Natural killer cell treated with Interleukin-12 subunit alpha and Interleukin-12 subunit beta and Interleukin-15 and Interleukin-18, amount 100 ng/mL, for 72 hours (primary cell): ENCODE measurements around the gene ZNF20. TPM values are rescaled to one million over a fixed set of nuclear protein-coding genes. Genes with fewer than 3 reads are reported as not detected.

Experiments
- ATAC-seq, 2 donors: fragments of 150-1000 bp; cut with Tn5 transposase in 1 of 2; sonication (Bioruptor Pico), chemical (Tn5 transposase) in 1 of 2; 2 replicates each; pipeline ENCODE4 v1.10.0; 2021
- DNase-seq: peaks from one replicate; pipeline ENCODE4 v3.0.0; 2022; ENCODE audit warnings: low spot score
- H3K27ac Mint-ChIP-seq, 2 donors: 1 replicate in 1 of 2; 2 replicates in 1 of 2; pipeline ENCODE4 v1.8.0; 2022; ENCODE audit warnings: mixed read lengths in 2 of 2, mild to moderate bottlenecking in 1 of 2, moderate library complexity in 1 of 2
- H3K27me3 Mint-ChIP-seq, 2 donors: 1 replicate in 1 of 2; 2 replicates in 1 of 2; pipeline ENCODE4 v1.8.0; 2022; ENCODE audit warnings: mixed read lengths in 2 of 2
- H3K36me3 Mint-ChIP-seq: one replicate; pipeline ENCODE4 v1.8.0; 2022; ENCODE audit warnings: mixed read lengths
- H3K4me1 Mint-ChIP-seq, 2 donors: 1 replicate in 1 of 2; 2 replicates in 1 of 2; pipeline ENCODE4 v1.8.0; 2022; ENCODE audit warnings: low read depth in 2 of 2, mixed read lengths in 2 of 2, mild to moderate bottlenecking in 1 of 2
- H3K4me3 Mint-ChIP-seq: one replicate; pipeline ENCODE4 v1.8.0; 2022; ENCODE audit warnings: mixed read lengths
- H3K9me3 Mint-ChIP-seq: 2 replicates; pipeline ENCODE4 v1.8.0; 2022; ENCODE audit warnings: mixed read lengths
- total RNA-seq, 2 donors: library from RNA; stranded (reverse); gene quantifications; one replicate each; pipeline ENCODE4 v1.2.3, GENCODE V29; 2022

Gene ZNF20
- total RNA-seq = 1 to 10 TPM; 2.7 to 4.4 TPM

GRCh38 chr19:12139885-12140544 is at the start of gene ZNF20:
TSS of gene ZNF20 (minus strand) at chr19:12140350. CDS start at chr19:12140182, 168 bp downstream.
- DNase-seq (peak; percentile 93), ATAC-seq (peak; percentile 99)
- no peaks in the 10 kb centered on the region for H3K27me3 Mint-ChIP-seq
- peaks cover 7% of the 10 kb centered on the region for H3K36me3 Mint-ChIP-seq
- H3K4me1 Mint-ChIP-seq = peaks cover 25 to 27% of the 10 kb centered on the region in 2 donors
- peak within 1 kb of the TSS; percentile 6 to 70 for H3K27ac Mint-ChIP-seq
- H3K9me3 Mint-ChIP-seq = no peaks in the 10 kb centered on the region
- H3K4me3 Mint-ChIP-seq = peak within 1 kb of the TSS; percentile 84

GRCh38 chr19:12187625-12188024 is 47.5 kb upstream of the ZNF20 start:
- Mint-ChIP-seq H3K9me3 (peaks cover 20% of the 10 kb centered on the region), H3K27me3 (no peaks in the 10 kb centered on the region)
- ATAC-seq = no peak

GRCh38 chr19:12180377-12180776 is 40.2 kb upstream of the ZNF20 start:
- Mint-ChIP-seq H3K9me3 (peaks cover 3% of the 10 kb centered on the region), H3K27me3 (no peaks in the 10 kb centered on the region), H3K27ac (peak overlapping the region; percentile 2 to 9), H3K4me3 (peak overlapping the region; percentile 7), H3K36me3 (peaks cover 37% of the 10 kb centered on the region), H3K4me1 (peaks cover 27 to 41% of the 10 kb centered on the region in 2 donors)
- ATAC-seq (no peak), DNase-seq (no peak)

More at GRCh38 chr19:12187625-12188024, 47.5 kb upstream of the ZNF20 start:
- H3K27ac Mint-ChIP-seq = no peak overlapping the region
- H3K4me1 Mint-ChIP-seq = peaks cover 0 to 10% of the 10 kb centered on the region in 2 donors
- DNase-seq = no peak
- H3K4me3 Mint-ChIP-seq = no peak overlapping the region
- peaks cover 76% of the 10 kb centered on the region for H3K36me3 Mint-ChIP-seq

- Mint-ChIP-seq H3K4me1 (peaks cover 33 to 43% of the 10 kb centered on the region in 2 donors), H3K36me3 (peaks cover 27% of the 10 kb centered on the region), H3K27ac (peak overlapping the region in 1 of 2 donors; percentile 34), H3K9me3 (no peaks in the 10 kb centered on the region), H3K27me3 (no peaks in the 10 kb centered on the region), H3K4me3 (no peak overlapping the region)
- DNase-seq (no peak), ATAC-seq (no peak)
Measured at GRCh38 chr19:12166626-12167025, 26.5 kb upstream of the ZNF20 start.

GRCh38 chr19:12163826-12164225 is 23.7 kb upstream of the ZNF20 start:
- ATAC-seq = no peak

GRCh38 chr19:12162882-12163806 is 23.0 kb upstream of the ZNF20 start, which contains the start of gene ZNF136:
TSS of gene ZNF136 (plus strand) at chr19:12163096. CDS start at chr19:12163204, 108 bp downstream.
- peak; percentile 95 for DNase-seq
- ATAC-seq = peak; percentile 99
- Mint-ChIP-seq H3K4me1 (peaks cover 33 to 36% of the 10 kb centered on the region in 2 donors), H3K9me3 (no peaks in the 10 kb centered on the region), H3K27me3 (no peaks in the 10 kb centered on the region), H3K27ac (peak within 1 kb of the TSS; percentile 91 to 93), H3K4me3 (peak within 1 kb of the TSS; percentile 97), H3K36me3 (peaks cover 23% of the 10 kb centered on the region)

More at GRCh38 chr19:12163826-12164225, 23.7 kb upstream of the ZNF20 start:
- no peaks in the 10 kb centered on the region for H3K9me3 Mint-ChIP-seq
- H3K36me3 Mint-ChIP-seq = peaks cover 23% of the 10 kb centered on the region
- no peaks in the 10 kb centered on the region for H3K27me3 Mint-ChIP-seq
- peak overlapping the region; percentile 97 for H3K4me3 Mint-ChIP-seq
- peaks cover 33 to 37% of the 10 kb centered on the region in 2 donors for H3K4me1 Mint-ChIP-seq
- H3K27ac Mint-ChIP-seq = peak overlapping the region; percentile 91 to 93
- DNase-seq = no peak

- no peak for DNase-seq
- Mint-ChIP-seq H3K36me3 (peaks cover 23% of the 10 kb centered on the region), H3K4me3 (peak overlapping the region; percentile 97), H3K4me1 (peaks cover 33 to 36% of the 10 kb centered on the region in 2 donors), H3K27ac (peak overlapping the region; percentile 91 to 93), H3K27me3 (no peaks in the 10 kb centered on the region), H3K9me3 (no peaks in the 10 kb centered on the region)
- ATAC-seq = peak in 1 of 2 donors; percentile 8
Measured at GRCh38 chr19:12162513-12162881, 22.3 kb upstream of the ZNF20 start.

GRCh38 chr19:12159773-12160414 is 19.7 kb upstream of the ZNF20 start:
- DNase-seq = no peak
- H3K27ac Mint-ChIP-seq = no peak overlapping the region
- H3K4me3 Mint-ChIP-seq = no peak overlapping the region
- no peaks in the 10 kb centered on the region for H3K27me3 Mint-ChIP-seq
- ATAC-seq = no peak
- peaks cover 8% of the 10 kb centered on the region for H3K36me3 Mint-ChIP-seq
- peaks cover 22 to 26% of the 10 kb centered on the region in 2 donors for H3K4me1 Mint-ChIP-seq
- no peaks in the 10 kb centered on the region for H3K9me3 Mint-ChIP-seq

- ATAC-seq = peak; percentile 93
- Mint-ChIP-seq H3K27me3 (no peaks in the 10 kb centered on the region), H3K36me3 (no peaks in the 10 kb centered on the region), H3K4me3 (peak within 1 kb of the TSS; percentile 89), H3K27ac (peak within 1 kb of the TSS; percentile 43 to 89), H3K9me3 (no peaks in the 10 kb centered on the region), H3K4me1 (peaks cover 10 to 12% of the 10 kb centered on the region in 2 donors)
- DNase-seq = peak; percentile 78
Measured at GRCh38 chr19:12156223-12157058, 16.3 kb upstream of the ZNF20 start, which contains the start of gene ZNF625. TSS of gene ZNF625 (minus strand) at chr19:12156734. CDS start at chr19:12156558, 176 bp downstream.

GRCh38 chr19:12155324-12155860 is 15.2 kb upstream of the ZNF20 start:
- Mint-ChIP-seq H3K9me3 (no peaks in the 10 kb centered on the region), H3K4me3 (peak overlapping the region; percentile 89), H3K27me3 (no peaks in the 10 kb centered on the region), H3K27ac (peak overlapping the region in 1 of 2 donors; percentile 59), H3K4me1 (peaks cover 10 to 15% of the 10 kb centered on the region in 2 donors), H3K36me3 (peaks cover 4% of the 10 kb centered on the region)
- ATAC-seq = no peak
- no peak for DNase-seq

GRCh38 chr19:12145348-12145747 is 5.2 kb upstream of the ZNF20 start:
- DNase-seq (no peak), ATAC-seq (no peak)
- no peak overlapping the region for H3K4me3 Mint-ChIP-seq
- H3K36me3 Mint-ChIP-seq = peaks cover 25% of the 10 kb centered on the region
- H3K4me1 Mint-ChIP-seq = peaks cover 11 to 15% of the 10 kb centered on the region in 2 donors
- H3K9me3 Mint-ChIP-seq = peaks cover 10% of the 10 kb centered on the region
- no peak overlapping the region for H3K27ac Mint-ChIP-seq
- H3K27me3 Mint-ChIP-seq = no peaks in the 10 kb centered on the region

- Mint-ChIP-seq H3K27me3 (no peaks in the 10 kb centered on the region), H3K27ac (peak overlapping the region in 1 of 2 donors; percentile 6), H3K4me1 (peaks cover 25 to 27% of the 10 kb centered on the region in 2 donors), H3K9me3 (peaks cover 7% of the 10 kb centered on the region), H3K36me3 (peaks cover 20% of the 10 kb centered on the region), H3K4me3 (peak overlapping the region; percentile 84)
- DNase-seq = no peak
- no peak for ATAC-seq
Measured at GRCh38 chr19:12141405-12141736, 1.2 kb upstream of the ZNF20 start.
